Astrocyte (in vitro differentiated cells and primary cell): ENCODE data around the gene MYH11. TPM values are rescaled to one million over a fixed set of nuclear protein-coding genes. Genes with fewer than 3 reads are reported as not detected.

Experiments used
- DNase-seq: peaks from one replicate; pipeline ENCODE4 v3.0.0-alpha.2; 2010; ENCODE audit warnings: low read depth
- FAIRE-seq: peaks from 2 replicates; lab custom pipeline; 2011; peaks lifted over from hg19 to GRCh38; lab: Jason Lieb, UNC
- H2AFZ ChIP-seq: 2 replicates; pipeline ENCODE4 v1.6.0; 2012; ENCODE audit warnings: low read depth, low read length, inconsistent platforms
- H3K27ac ChIP-seq: 2 replicates; pipeline ENCODE4 v1.5.1; 2011; ENCODE audit warnings: low read depth, low read length, inconsistent platforms
- H3K27me3 ChIP-seq: 2 replicates; pipeline ENCODE4 v1.6.0; 2011; ENCODE audit warnings: low read length, inconsistent platforms; ENCODE audit not compliant: insufficient read depth
- H3K36me3 ChIP-seq: 2 replicates; pipeline ENCODE4 v1.5.1; 2011; ENCODE audit warnings: low read length, inconsistent platforms; ENCODE audit not compliant: insufficient read depth
- H3K4me1 ChIP-seq: 2 replicates; pipeline ENCODE4 v1.5.1; 2011; ENCODE audit warnings: low read length, inconsistent platforms; ENCODE audit not compliant: insufficient read depth
- H3K4me2 ChIP-seq: 2 replicates; pipeline ENCODE4 v1.6.0; 2012; ENCODE audit warnings: low read length, inconsistent platforms
- H3K4me3 ChIP-seq: 2 replicates; pipeline ENCODE4 v1.5.1; 2011; ENCODE audit warnings: low read depth, mild to moderate bottlenecking, low read length, inconsistent platforms; ENCODE audit not compliant: insufficient read depth
- H3K79me2 ChIP-seq: 2 replicates; pipeline ENCODE4 v1.6.0; 2012; ENCODE audit warnings: mild to moderate bottlenecking, low read length, inconsistent platforms; ENCODE audit not compliant: insufficient read depth
- H3K9ac ChIP-seq: 2 replicates; pipeline ENCODE4 v1.6.0; 2012; ENCODE audit warnings: mild to moderate bottlenecking, low read length, inconsistent platforms
- H3K9me3 ChIP-seq: 2 replicates; pipeline ENCODE4 v1.5.1; 2012; ENCODE audit warnings: low read depth, mild to moderate bottlenecking, low read length, inconsistent platforms; ENCODE audit not compliant: insufficient read depth
- H4K20me1 ChIP-seq: 2 replicates; pipeline ENCODE4 v1.6.0; 2012; ENCODE audit warnings: low read length, inconsistent platforms; ENCODE audit not compliant: insufficient read depth
- H3K27ac Mint-ChIP-seq: one replicate; pipeline ENCODE4 v1.8.0; 2021; ENCODE audit warnings: mild to moderate bottlenecking, mixed read lengths; ENCODE audit not compliant: unreplicated experiment
- H3K27me3 Mint-ChIP-seq: one replicate; pipeline ENCODE4 v1.8.0; 2021; ENCODE audit warnings: low read depth, mixed read lengths; ENCODE audit not compliant: unreplicated experiment
- H3K36me3 Mint-ChIP-seq: one replicate; pipeline ENCODE4 v1.8.0; 2021; ENCODE audit warnings: low read depth, mixed read lengths; ENCODE audit not compliant: unreplicated experiment
- H3K4me1 Mint-ChIP-seq: one replicate; pipeline ENCODE4 v1.8.0; 2021; ENCODE audit warnings: low read depth, mixed read lengths; ENCODE audit not compliant: unreplicated experiment
- H3K4me3 Mint-ChIP-seq: one replicate; pipeline ENCODE4 v1.8.0; 2021; ENCODE audit warnings: mild to moderate bottlenecking, moderate library complexity, mixed read lengths; ENCODE audit not compliant: unreplicated experiment
- H3K9me3 Mint-ChIP-seq: one replicate; pipeline ENCODE4 v1.8.0; 2021; ENCODE audit warnings: mild to moderate bottlenecking, mixed read lengths; ENCODE audit not compliant: unreplicated experiment
- EZH2 ChIP-seq: IDR thresholded peaks from 2 replicates; pipeline ENCODE4 v1.6.1; 2012; ENCODE audit warnings: mild to moderate bottlenecking, low read length, inconsistent platforms; ENCODE audit not compliant: insufficient read depth
- total RNA-seq: library from RNA; stranded (reverse); gene quantifications from 2 replicates; pipeline ENCODE4 v1.2.1, GENCODE V29; 2021
- TF ChIP-seq, protein P1 (sequence below): IDR thresholded peaks from 2 replicates; pipeline ENCODE4 v1.5.1; 2011; ENCODE audit warnings: low read depth, mild to moderate bottlenecking, inconsistent platforms, low read length, moderate library complexity; ENCODE audit not compliant: insufficient read depth

MYH11 gene
- total RNA-seq, 1 donor from 2014 or later, result 1.0 TPM

DNA sequence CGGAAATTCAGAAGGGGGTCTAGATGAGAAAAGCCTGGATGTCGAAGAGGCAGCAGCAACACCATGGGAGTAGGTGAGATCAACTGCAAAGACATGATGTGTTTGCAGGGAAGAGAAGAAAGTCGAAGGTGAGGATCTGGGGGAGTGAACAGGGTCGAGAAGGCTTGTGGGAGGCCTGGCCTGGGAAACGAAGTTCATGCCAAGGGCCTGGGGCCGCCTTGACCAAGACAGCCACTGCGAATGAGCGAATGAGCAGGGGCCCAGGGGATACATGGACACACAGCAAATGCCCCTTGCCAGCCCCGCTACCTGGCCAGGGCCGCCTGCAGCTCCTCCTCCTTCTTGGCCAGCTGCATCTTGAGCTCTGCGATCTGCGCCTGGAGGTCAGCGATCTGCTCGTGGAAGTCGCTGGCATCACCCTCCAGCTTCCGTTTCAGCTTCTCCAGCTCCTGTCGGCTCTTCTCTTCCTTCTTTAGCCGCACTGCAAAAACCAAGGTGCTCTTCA lies 119.6 kb downstream of the MYH11 start:
- Mint-ChIP-seq H3K4me1 (no peaks in the 10 kb centered on the region), H3K27me3 (peaks cover 24% of the 10 kb centered on the region), H3K9me3 (peaks cover 6% of the 10 kb centered on the region), H3K27ac (no peak overlapping the region), H3K36me3 (peaks cover 5% of the 10 kb centered on the region), H3K4me3 (no peak overlapping the region)
- no peaks in the 10 kb centered on the region for H3K9me3 ChIP-seq
- H3K4me3 ChIP-seq, result no peak overlapping the region
- no peaks in the 10 kb centered on the region for H3K79me2 ChIP-seq
- H3K4me1 ChIP-seq, result no peaks in the 10 kb centered on the region
- DNase-seq, result no peak
- H3K9ac ChIP-seq, result no peak overlapping the region
- H2AFZ ChIP-seq, result no peak overlapping the region
- no peaks in the 10 kb centered on the region for H3K36me3 ChIP-seq
- FAIRE-seq, result no peak
- no peak for TF ChIP-seq EZH2
- TF ChIP-seq, protein P1, sequence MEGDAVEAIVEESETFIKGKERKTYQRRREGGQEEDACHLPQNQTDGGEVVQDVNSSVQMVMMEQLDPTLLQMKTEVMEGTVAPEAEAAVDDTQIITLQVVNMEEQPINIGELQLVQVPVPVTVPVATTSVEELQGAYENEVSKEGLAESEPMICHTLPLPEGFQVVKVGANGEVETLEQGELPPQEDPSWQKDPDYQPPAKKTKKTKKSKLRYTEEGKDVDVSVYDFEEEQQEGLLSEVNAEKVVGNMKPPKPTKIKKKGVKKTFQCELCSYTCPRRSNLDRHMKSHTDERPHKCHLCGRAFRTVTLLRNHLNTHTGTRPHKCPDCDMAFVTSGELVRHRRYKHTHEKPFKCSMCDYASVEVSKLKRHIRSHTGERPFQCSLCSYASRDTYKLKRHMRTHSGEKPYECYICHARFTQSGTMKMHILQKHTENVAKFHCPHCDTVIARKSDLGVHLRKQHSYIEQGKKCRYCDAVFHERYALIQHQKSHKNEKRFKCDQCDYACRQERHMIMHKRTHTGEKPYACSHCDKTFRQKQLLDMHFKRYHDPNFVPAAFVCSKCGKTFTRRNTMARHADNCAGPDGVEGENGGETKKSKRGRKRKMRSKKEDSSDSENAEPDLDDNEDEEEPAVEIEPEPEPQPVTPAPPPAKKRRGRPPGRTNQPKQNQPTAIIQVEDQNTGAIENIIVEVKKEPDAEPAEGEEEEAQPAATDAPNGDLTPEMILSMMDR, result no peak
- no peaks in the 10 kb centered on the region for H4K20me1 ChIP-seq
- H3K27me3 ChIP-seq, result peaks cover 5% of the 10 kb centered on the region
- no peak overlapping the region for H3K4me2 ChIP-seq
- no peak overlapping the region for H3K27ac ChIP-seq

DNA sequence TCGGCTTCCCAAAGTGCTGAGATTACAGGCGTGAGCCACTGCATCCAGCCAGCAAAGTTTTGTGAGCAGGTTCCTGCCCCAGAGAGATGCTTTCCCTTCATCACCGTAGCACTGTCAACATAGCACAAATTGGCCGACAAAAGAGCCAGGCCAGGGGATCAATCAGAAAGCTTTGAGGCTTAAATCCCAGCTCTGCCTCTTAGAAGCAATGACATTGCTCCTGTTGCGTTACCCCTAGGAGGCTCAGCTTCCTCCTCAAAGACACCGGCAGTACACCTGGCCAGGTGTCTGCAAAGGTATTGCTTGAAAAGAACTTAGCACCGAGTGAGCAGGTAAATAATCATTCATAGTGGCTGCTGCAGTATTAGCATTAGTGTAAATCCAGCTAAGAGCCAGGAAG lies 120.3 kb downstream of the MYH11 start:
- Mint-ChIP-seq H3K27ac (no peak overlapping the region), H3K4me1 (no peaks in the 10 kb centered on the region), H3K9me3 (peaks cover 4% of the 10 kb centered on the region), H3K4me3 (no peak overlapping the region), H3K27me3 (peaks cover 23% of the 10 kb centered on the region), H3K36me3 (peaks cover 5% of the 10 kb centered on the region)
- DNase-seq (no peak), FAIRE-seq (no peak)
- no peaks in the 10 kb centered on the region for H3K4me1 ChIP-seq
- H3K9ac ChIP-seq, result no peak overlapping the region
- H3K9me3 ChIP-seq, result no peaks in the 10 kb centered on the region
- no peak overlapping the region for H2AFZ ChIP-seq
- H3K79me2 ChIP-seq, result no peaks in the 10 kb centered on the region
- H3K4me3 ChIP-seq, result no peak overlapping the region
- H3K27ac ChIP-seq, result no peak overlapping the region
- H3K4me2 ChIP-seq, result no peak overlapping the region
- H3K36me3 ChIP-seq, result no peaks in the 10 kb centered on the region
- H3K27me3 ChIP-seq, result peaks cover 5% of the 10 kb centered on the region
- no peak for TF ChIP-seq EZH2
- TF ChIP-seq, protein P1, result no peak
- no peaks in the 10 kb centered on the region for H4K20me1 ChIP-seq

DNA sequence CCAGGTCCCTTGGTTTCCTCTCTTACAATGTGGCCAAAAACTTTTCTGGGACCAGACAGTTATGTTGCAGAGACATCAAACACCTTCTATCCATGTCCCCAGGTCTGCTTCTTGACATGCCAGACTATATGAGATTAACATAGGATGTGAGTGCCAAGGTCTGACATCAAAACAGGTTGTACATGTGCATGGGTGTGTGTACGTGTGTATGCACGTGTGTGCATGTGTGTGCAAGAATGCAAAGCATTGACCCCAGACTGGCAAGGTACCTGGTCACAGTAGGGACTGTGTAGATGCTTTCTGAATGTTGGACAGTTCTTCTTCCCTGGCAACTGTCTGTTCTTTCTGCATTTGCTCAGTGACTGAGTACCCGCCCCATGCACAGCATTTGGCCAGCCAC lies 121.2 kb downstream of the MYH11 start:
- Mint-ChIP-seq H3K9me3 (peaks cover 2% of the 10 kb centered on the region), H3K4me1 (no peaks in the 10 kb centered on the region), H3K27me3 (peaks cover 21% of the 10 kb centered on the region), H3K27ac (no peak overlapping the region), H3K4me3 (no peak overlapping the region), H3K36me3 (peaks cover 3% of the 10 kb centered on the region)
- DNase-seq (no peak), FAIRE-seq (no peak)
- Histone ChIP-seq H3K79me2 (no peaks in the 10 kb centered on the region), H2AFZ (no peak overlapping the region), H3K4me3 (no peak overlapping the region), H4K20me1 (no peaks in the 10 kb centered on the region), H3K4me2 (no peak overlapping the region), H3K9me3 (no peaks in the 10 kb centered on the region), H3K27me3 (peaks cover 5% of the 10 kb centered on the region), H3K27ac (no peak overlapping the region), H3K36me3 (no peaks in the 10 kb centered on the region), H3K4me1 (no peaks in the 10 kb centered on the region), H3K9ac (no peak overlapping the region)
- TF ChIP-seq, protein P1, result no peak
- TF ChIP-seq EZH2, result no peak
